GM18909 (cell line): ENCODE results near the gene SLC2A11.
"Not testable (repeated sequence)": the region's sequence is repeated elsewhere in the genome, so short reads cannot be mapped to it uniquely, and the experiment has no call there.

Source experiments
- ATAC-seq: cut with Tn5 transposase; IDR thresholded peaks from one replicate; pipeline ENCODE4 v1.9.1; 2021; ENCODE audit warnings: mild to moderate bottlenecking; ENCODE audit not compliant: unreplicated experiment, poor library complexity

SLC2A11 gene

DNA sequence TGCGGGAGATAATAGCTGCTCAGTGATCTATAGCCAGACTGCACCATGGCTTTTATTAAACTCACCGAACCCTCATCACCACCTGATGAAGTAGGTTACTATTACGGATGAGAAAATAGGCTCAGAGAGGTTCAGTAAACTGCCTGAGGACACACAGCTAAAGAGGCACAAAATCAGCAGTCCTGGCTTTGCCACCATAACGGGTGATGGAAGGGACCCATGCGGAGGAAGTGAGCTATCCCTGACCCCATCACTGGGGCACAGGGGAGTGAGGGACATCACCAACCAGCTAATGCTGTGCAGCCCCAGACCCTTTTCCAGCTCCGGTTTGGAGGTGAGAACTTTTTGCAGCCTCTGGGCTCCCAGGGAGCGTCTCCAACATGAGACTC, 11.6 kb upstream of the SLC2A11 start:
- ATAC-seq: no peak

- no peak for ATAC-seq
Measured at GRCh38 chr22:23847310-23847920, 10.3 kb upstream of the SLC2A11 start.

DNA sequence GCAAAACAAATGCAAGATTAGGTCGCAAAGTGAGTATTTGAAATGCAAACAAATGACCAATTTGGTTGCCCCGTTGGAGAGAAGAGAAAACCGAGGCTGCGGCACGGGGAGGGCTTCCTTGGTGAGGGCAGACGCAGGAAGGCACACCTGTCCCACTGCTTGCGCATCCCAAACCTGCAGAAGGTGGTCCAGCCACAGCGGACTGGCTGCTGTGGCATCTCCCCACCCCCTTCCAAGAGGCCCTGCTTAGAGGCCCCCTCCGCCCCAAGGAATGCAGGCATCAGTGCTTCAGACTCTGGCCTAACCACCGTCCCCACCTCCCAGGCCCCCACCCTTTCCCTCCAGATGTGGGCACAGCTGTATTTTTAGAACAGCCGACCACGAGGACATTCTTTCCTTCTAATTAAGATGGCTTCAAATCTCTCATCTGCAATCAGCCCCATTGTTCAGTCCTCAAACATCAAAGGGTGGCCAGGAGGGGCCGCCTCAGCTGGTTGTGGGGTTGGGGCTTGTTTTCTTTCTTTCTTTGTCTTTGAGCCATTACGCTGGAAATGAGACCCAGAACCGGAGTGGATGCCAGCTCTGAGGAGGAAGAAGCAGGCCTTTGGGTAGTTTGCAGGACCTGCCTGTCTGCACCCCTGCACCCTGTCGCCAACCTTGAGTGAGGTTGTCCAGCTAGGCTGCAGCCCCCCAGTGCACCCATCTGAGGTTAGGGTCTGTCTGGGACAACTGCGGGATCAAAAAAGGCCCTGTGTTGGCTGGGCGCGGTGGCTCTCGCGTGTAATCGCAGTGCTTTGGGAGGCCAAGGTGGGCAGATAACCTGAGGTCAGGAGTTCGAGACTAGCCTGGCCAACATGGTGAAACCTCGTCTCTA, 9.4 kb upstream of the SLC2A11 start:
- no peak for ATAC-seq

GRCh38 chr22:23849009-23850006, 8.4 kb upstream of the SLC2A11 start:
- peak; percentile 54 for ATAC-seq

GRCh38 chr22:23850136-23850611, 7.5 kb upstream of the SLC2A11 start:
- ATAC-seq: peak; percentile 72

DNA sequence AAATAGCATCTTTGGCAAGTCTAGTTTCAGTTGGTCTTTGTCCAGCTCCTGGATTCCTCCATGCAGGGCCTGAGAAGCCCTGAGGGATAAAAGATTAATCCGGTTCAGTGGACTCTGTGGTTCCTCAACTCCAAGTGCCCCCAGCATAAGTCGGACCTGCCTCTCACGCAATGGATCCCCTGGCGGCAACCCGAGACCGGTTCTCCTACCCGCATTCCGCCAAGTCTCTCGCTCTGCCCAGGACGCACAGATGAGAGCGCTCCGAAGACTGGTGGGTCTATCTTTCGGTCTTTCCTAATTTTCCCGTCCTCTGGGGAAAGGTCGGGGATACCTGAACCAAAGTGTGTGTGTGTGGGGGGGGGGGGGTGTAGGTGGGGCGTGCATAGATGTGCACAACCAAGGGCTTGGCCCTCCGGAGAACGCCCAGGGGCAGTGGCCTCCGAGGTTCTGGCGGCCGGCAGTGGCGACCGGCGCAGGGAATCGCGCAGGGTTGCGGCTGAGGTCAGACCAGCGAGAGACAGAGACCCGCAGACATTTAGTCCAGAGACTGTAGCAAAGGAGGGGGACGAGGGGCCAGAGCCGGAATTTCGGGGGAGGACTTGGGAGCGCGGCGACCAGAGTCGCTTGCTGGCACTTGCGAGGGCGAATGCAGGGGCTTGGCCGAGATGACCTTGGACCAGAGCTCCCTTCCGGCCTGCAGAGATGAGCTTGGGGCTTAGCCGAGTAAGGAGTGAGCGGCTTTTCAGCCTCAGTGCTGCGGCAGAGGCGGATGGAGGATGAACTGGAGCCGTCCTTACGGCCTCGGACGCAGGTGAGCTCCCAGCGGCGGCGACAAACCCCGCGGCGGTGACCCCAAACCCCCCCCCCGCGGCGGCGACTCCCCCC, 712 bp upstream of the SLC2A11 start:
- peak; percentile 43 for ATAC-seq

DNA sequence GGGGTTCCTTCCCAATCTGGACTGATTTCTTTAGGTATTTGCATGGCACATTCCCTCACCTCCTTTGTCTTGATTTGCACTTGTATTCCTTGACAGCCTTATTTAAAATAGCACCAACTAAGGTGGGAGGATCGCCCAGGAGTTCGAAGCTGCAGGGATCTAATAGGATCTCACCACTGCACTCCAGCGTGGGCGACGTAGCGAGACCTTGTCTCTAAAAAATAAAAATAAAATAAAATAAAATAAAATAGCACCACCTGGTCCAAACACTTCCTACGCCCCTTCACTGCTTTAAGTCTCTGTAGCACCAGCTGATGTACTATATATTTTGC, 775 bp downstream of the SLC2A11 start:
- no peak for ATAC-seq

GRCh38 chr22:23859201-23859600, 1.5 kb downstream of the SLC2A11 start:
- ATAC-seq: no peak

GRCh38 chr22:23860187-23860586, 2.5 kb downstream of the SLC2A11 start:
- not testable (repeated sequence) for ATAC-seq

- no peak for ATAC-seq
Measured at GRCh38 chr22:23862103-23862502, 4.4 kb downstream of the SLC2A11 start.

- not testable (repeated sequence) for ATAC-seq
Measured at GRCh38 chr22:23864499-23865154, 7.0 kb downstream of the SLC2A11 start.

GRCh38 chr22:23868580-23868979, 10.9 kb downstream of the SLC2A11 start:
- ATAC-seq: no peak

GRCh38 chr22:23874871-23875270, 17.2 kb downstream of the SLC2A11 start:
- no peak for ATAC-seq

GRCh38 chr22:23875801-23876200, 18.1 kb downstream of the SLC2A11 start:
- ATAC-seq: no peak

GRCh38 chr22:23877566-23877965, 19.9 kb downstream of the SLC2A11 start:
- ATAC-seq: no peak

DNA sequence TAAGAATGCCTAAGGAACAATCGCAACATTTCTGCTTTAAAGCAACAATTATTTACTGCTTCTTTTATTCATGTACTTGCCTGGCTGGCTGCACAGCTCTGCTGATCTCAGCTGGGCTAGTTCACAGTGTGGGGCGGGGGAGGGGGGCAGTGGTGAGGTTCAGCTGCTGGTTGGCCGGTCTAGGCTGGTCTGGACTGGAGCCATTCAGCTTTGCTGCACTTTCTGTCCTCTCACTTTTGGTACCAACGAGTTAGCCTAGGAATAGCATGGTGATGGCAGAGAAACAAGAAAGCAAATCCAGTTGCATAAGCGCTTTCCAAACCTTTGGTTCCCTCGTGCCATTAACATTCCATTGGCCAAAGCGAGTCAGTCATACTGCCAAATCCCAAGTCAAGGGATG, 20.5 kb downstream of the SLC2A11 start:
- no peak for ATAC-seq

DNA sequence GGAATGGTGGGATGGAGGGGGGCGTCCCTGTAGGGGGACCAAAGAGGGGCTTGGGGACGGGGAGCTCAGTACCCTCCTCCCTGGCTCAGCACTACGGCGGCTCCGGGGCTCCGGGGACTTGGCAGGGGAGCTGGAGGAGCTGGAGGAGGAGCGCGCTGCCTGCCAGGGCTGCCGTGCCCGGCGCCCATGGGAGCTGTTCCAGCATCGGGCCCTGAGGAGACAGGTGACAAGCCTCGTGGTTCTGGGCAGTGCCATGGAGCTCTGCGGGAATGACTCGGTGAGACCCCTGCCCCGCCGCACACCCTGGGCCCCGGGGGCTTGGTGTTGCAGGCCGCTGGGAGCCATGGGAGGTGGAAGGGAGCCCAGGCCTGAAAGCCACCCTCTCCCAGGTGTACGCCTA, 24.7 kb downstream of the SLC2A11 start:
- ATAC-seq: no peak

DNA sequence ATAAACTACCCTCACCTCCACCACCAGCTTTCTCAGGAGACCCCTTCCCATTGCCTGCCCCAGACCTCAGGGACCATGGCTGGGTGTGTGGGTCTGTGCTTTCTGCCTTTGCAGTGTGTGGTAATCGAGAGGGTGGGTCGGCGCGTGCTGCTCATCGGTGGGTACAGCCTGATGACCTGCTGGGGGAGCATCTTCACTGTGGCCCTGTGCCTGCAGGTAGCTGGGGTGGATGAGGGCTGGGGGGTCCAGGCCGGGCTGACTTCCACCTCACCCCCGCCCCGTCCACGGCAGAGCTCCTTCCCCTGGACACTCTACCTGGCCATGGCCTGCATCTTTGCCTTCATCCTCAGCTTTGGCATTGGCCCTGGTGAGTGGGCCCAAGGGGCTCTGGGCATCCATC, 26.0 kb downstream of the SLC2A11 start:
- ATAC-seq: no peak

DNA sequence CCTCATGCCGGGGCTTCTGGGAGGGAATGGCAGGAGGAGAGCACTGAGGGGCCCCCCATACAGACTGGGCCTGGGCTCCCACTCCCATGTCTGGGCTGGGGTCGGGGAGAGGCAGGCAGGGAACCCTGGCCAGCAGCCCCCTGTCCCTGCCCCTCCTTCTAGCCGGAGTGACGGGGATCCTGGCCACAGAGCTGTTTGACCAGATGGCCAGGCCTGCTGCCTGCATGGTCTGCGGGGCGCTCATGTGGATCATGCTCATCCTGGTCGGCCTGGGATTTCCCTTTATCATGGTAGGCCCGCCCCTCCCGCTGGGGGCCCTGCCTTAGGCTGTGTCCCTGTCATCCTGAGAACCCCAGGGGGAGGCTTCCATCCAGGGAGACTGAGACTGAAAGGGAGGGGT, 26.5 kb downstream of the SLC2A11 start:
- ATAC-seq: no peak
